ENCODE measurements around the gene ACLY. TPM values are rescaled to one million over a fixed set of nuclear protein-coding genes. Genes with fewer than 3 reads are reported as not detected.
A peak's percentile ranks its signal among the peaks of the same experiment; 100 is the strongest.
"Not testable (repeated sequence)": the region's sequence is repeated elsewhere in the genome, so short reads cannot be mapped to it uniquely, and the experiment has no call there.

The ACLY gene
- total and polyA plus RNA-seq, 2 experiments from 2014 or later = 101 to 157 TPM

GRCh38 chr17:41844971-41845370 is 73.8 kb downstream of the ACLY start:
- H3K9me3 ChIP-seq (ENCODE audit: low read depth) = no peaks in the 10 kb centered on the region
- no peaks in the 10 kb centered on the region for H3K4me1 ChIP-seq (ENCODE audit: insufficient read depth)
- no peaks in the 10 kb centered on the region for H3K9me2 ChIP-seq (replicated peaks; ENCODE audit: insufficient read depth)
- 93% methylated on average over 6 of the region's 6 CpGs for WGBS (ENCODE audit: low lambda C conversion rate, missing lambda C conversion rate)
- no peak for DNase-seq (ENCODE audit: low spot score)
- peaks cover 9% of the 10 kb centered on the region for H4K20me1 ChIP-seq (ENCODE audit: insufficient read depth, poor library complexity, severe bottlenecking)
- no peak overlapping the region for H2AFZ ChIP-seq
- H3K4me2 ChIP-seq = no peak overlapping the region
- H3K27me3 ChIP-seq = no peaks in the 10 kb centered on the region
- no peak overlapping the region for H3K27ac ChIP-seq
- TF ChIP-seq EZH2 (IDR thresholded peaks at IDR 0.05; ENCODE audit: borderline replicate concordance) (no peak), EZH2phosphoT487 (IDR thresholded peaks at IDR 0.05; ENCODE audit: low read depth, severe bottlenecking, unreplicated experiment) (no peak), CTCF (IDR thresholded peaks at IDR 0.05; ENCODE audit: poor library complexity) (no peak)
- H3K79me2 ChIP-seq = peaks cover 14% of the 10 kb centered on the region
- H3K36me3 ChIP-seq (replicated peaks; ENCODE audit: insufficient read depth, low read depth) = no peaks in the 10 kb centered on the region
- no peak overlapping the region for H3K4me3 ChIP-seq

- H3K4me3 ChIP-seq; H3K36me3 ChIP-seq (replicated peaks; ENCODE audit: insufficient read depth, low read depth); H3K9me2 ChIP-seq (replicated peaks; ENCODE audit: insufficient read depth); H3K4me1 ChIP-seq (ENCODE audit: insufficient read depth); DNase-seq (ENCODE audit: low spot score); H3K27me3 ChIP-seq; H3K27ac ChIP-seq; H3K9me3 ChIP-seq (ENCODE audit: low read depth); H3K4me2 ChIP-seq; H2AFZ ChIP-seq; H4K20me1 ChIP-seq (ENCODE audit: insufficient read depth, poor library complexity, severe bottlenecking); H3K79me2 ChIP-seq: not testable (repeated sequence)
- WGBS (ENCODE audit: low lambda C conversion rate, missing lambda C conversion rate) = 94% methylated on average over 6 of the region's 6 CpGs
Observed at GRCh38 chr17:41840781-41841180, 78.0 kb downstream of the ACLY start.

- H3K9me2 ChIP-seq (replicated peaks; ENCODE audit: insufficient read depth); DNase-seq (ENCODE audit: low spot score); H3K4me1 ChIP-seq (ENCODE audit: insufficient read depth); H3K27ac ChIP-seq; H4K20me1 ChIP-seq (ENCODE audit: insufficient read depth, poor library complexity, severe bottlenecking); H3K36me3 ChIP-seq (replicated peaks; ENCODE audit: insufficient read depth, low read depth); H3K4me3 ChIP-seq; H3K9me3 ChIP-seq (ENCODE audit: low read depth); H2AFZ ChIP-seq; H3K27me3 ChIP-seq; H3K4me2 ChIP-seq: not testable (repeated sequence)
- H3K79me2 ChIP-seq = peaks cover 18% of the 10 kb centered on the region
- 100% methylated on average over 2 of the region's 2 CpGs for WGBS (ENCODE audit: low lambda C conversion rate, missing lambda C conversion rate)
Observed at GRCh38 chr17:41839448-41839847, 79.3 kb downstream of the ACLY start.

- Histone ChIP-seq H3K36me3 (replicated peaks; ENCODE audit: insufficient read depth, low read depth) (no peaks in the 10 kb centered on the region), H3K9me2 (replicated peaks; ENCODE audit: insufficient read depth) (no peaks in the 10 kb centered on the region), H4K20me1 (ENCODE audit: insufficient read depth, poor library complexity, severe bottlenecking) (no peaks in the 10 kb centered on the region), H3K79me2 (peaks cover 18% of the 10 kb centered on the region), H3K27ac (no peak within 1 kb of the TSS), H2AFZ (peak within 1 kb of the TSS; percentile 100), H3K9me3 (ENCODE audit: low read depth) (no peaks in the 10 kb centered on the region), H3K4me2 (peak within 1 kb of the TSS; percentile 97), H3K27me3 (no peaks in the 10 kb centered on the region), H3K4me3 (no peak within 1 kb of the TSS), H3K4me1 (ENCODE audit: insufficient read depth) (no peaks in the 10 kb centered on the region)
- 94% methylated on average over 15 of the region's 15 CpGs for WGBS (ENCODE audit: low lambda C conversion rate, missing lambda C conversion rate)
- TF ChIP-seq EZH2phosphoT487 (IDR thresholded peaks at IDR 0.05; ENCODE audit: low read depth, severe bottlenecking, unreplicated experiment) (no peak), CTCF (IDR thresholded peaks at IDR 0.05; ENCODE audit: poor library complexity) (no peak), EZH2 (IDR thresholded peaks at IDR 0.05; ENCODE audit: borderline replicate concordance) (no peak)
- no peak for DNase-seq (ENCODE audit: low spot score)
Observed at GRCh38 chr17:41837761-41838538, 80.8 kb downstream of the ACLY start, which contains the start of gene KLHL10. KLHL10 (plus strand) TSS chr17:41837825; CDS start chr17:41837933, 108 bp downstream.
